Measurements from ENCODE around the gene EBLN1. TPM values are rescaled to one million over a fixed set of nuclear protein-coding genes. Genes with fewer than 3 reads are reported as not detected.

Gene EBLN1
- total RNA-seq, 4 donors from 2014 or later = not detected

DNA sequence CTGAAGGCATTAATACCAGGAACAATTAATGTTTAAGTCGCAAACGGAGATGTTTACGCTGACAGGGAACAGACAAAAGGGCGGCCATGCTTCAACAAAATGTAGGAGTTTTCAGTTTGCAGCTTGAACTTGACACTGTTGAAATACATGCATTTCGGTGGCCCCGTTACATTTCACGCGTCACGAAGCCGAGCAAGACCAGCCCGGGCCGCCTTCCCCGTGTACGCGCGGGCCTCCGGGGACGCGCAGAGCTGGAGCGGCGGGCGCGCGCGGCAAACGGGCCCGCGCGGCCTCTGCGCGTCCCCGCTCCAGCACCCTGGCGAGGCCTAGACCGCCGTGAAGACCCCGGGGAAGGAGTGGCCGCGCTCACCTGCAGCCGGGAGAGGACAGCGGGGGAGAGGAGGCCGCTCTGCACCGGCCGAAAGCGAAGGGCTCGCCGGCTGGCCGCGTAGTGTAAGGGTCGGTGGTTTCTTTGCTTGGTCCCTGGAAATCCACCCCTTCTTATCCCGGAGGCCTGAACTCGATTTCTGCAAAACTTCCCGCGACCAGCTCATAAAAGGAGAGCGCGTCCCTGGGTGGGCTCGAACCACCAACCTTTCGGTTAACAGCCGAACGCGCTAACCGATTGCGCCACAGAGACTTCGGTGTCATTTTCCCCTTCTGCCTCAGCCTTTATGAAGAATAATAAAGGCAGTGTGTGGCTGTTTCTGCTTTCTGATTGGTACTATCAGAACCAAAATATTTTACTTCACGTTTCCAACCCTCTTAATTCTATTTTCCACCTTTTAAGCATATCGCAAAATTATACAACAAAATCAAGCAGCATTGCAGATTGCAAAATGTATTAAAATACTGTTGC, 11.4 kb upstream of the EBLN1 start:
- H3K36me3 ChIP-seq = no peaks in the 10 kb centered on the region
- intact Hi-C loops (cut with DNase I) = no loop called here
- DNase-seq = peak; percentile 29
- peak overlapping the region; percentile 87 to 95 (median 90) for H3K27ac ChIP-seq
- peak overlapping the region; percentile 63 to 86 (median 68) for H3K4me3 ChIP-seq
- TF ChIP-seq CTCF (IDR thresholded peaks at IDR 0.05) (no peak), POLR2A (IDR thresholded peaks at IDR 0.05) (peak in 1 of 4 donors; percentile 26)
- H3K4me1 ChIP-seq = peaks cover 0 to 16% (median 0%) of the 10 kb centered on the region in 3 donors
- H3K27me3 ChIP-seq = no peaks in the 10 kb centered on the region
- 0 to 1% methylated on average over 21 to 43 of the region's 65 CpGs for WGBS, 2 donors
- H3K9me3 ChIP-seq = no peaks in the 10 kb centered on the region

GRCh38 chr10:22228167-22228938, 10.5 kb upstream of the EBLN1 start:
- DNase-seq = no peak
- 40 to 50% methylated on average over 9 of the region's 9 CpGs for WGBS, 2 donors

GRCh38 chr10:22226599-22226998, 8.8 kb upstream of the EBLN1 start:
- Histone ChIP-seq H3K4me3 (no peak overlapping the region), H3K9me3 (no peaks in the 10 kb centered on the region), H3K36me3 (no peaks in the 10 kb centered on the region), H3K27me3 (no peaks in the 10 kb centered on the region), H3K27ac (no peak overlapping the region), H3K4me1 (peaks cover 0 to 16% (median 0%) of the 10 kb centered on the region in 3 donors)
- no peak for TF ChIP-seq POLR2A (IDR thresholded peaks at IDR 0.05)
- no peak for TF ChIP-seq CTCF (IDR thresholded peaks at IDR 0.05)
- DNase-seq = no peak
- 82 to 86% methylated on average over 2 of the region's 2 CpGs for WGBS, 2 donors
- intact Hi-C loops (cut with DNase I) = no loop called here

More at GRCh38 chr10:22228167-22228938, 10.5 kb upstream of the EBLN1 start:
- H3K27me3 ChIP-seq = no peaks in the 10 kb centered on the region
- H3K4me1 ChIP-seq = peaks cover 0 to 16% (median 0%) of the 10 kb centered on the region in 3 donors
- H3K9me3 ChIP-seq = no peaks in the 10 kb centered on the region
- intact Hi-C loops (cut with DNase I) = no loop called here
- peak overlapping the region; percentile 87 to 95 (median 90) for H3K27ac ChIP-seq
- no peaks in the 10 kb centered on the region for H3K36me3 ChIP-seq
- peak overlapping the region; percentile 63 to 86 (median 68) for H3K4me3 ChIP-seq
- TF ChIP-seq POLR2A (IDR thresholded peaks at IDR 0.05) (no peak), CTCF (IDR thresholded peaks at IDR 0.05) (no peak)

GRCh38 chr10:22222236-22223190, 4.7 kb upstream of the EBLN1 start:
- DNase-seq = no peak
- intact Hi-C loops (cut with DNase I) = no loop called here
- H3K27ac ChIP-seq = no peak overlapping the region
- no peaks in the 10 kb centered on the region for H3K9me3 ChIP-seq
- H3K4me1 ChIP-seq = no peaks in the 10 kb centered on the region
- no peak overlapping the region for H3K4me3 ChIP-seq
- H3K36me3 ChIP-seq = no peaks in the 10 kb centered on the region
- 80 to 84% methylated on average over 5 of the region's 5 CpGs for WGBS, 2 donors
- H3K27me3 ChIP-seq = no peaks in the 10 kb centered on the region
- TF ChIP-seq POLR2A (IDR thresholded peaks at IDR 0.05) (no peak), CTCF (IDR thresholded peaks at IDR 0.05) (no peak)

Data from esophagus squamous epithelium (tissue), 5 donors.